ENCODE results near the gene SORCS2.

DNA sequence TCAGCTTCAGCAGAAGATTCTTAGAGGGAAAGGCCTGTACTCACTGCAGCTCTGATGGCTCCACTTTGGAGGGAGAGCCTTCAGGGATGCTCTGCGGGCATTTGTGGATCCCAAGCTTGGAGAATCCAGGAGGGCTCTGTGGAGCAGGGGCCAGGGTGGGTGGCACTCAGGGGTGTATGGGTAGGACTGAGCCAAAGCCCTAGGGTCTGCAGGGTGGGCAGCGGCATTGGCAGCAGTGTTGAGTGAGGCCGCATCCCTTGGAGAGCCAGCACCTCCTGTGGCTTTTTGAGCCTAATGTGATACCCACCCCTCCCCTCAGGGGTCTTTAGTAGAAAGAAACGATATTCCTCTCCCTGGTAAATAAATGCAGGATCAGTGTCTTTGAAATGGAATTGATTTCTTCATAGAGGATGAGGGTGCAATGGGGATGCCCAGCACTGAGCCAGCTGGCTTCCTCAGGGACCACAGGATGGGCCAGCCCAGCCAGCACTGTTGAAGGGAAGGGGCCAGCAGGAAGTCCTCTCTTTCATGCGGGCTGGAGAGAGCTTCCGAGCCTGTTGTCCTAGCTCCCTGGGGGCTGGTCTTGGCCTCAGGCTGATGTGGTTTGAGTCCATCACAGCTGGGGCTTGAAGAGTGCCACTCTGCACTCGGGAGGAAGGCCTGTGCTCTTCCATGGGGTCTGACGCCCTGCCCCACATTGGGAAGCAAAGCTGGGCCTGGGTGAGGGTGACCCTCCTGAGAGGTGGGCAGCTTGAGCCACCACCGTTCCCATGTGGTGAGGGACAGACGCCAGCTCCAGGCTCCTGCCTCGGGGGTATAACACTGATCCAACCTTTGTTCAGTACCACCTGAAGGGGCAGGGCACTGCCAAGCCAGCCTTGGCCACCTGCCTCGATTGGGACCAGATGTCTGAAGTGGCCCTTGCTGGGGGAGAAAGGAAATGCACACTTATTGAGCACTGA lies 192.9 kb downstream of the SORCS2 start:
- TF ChIP-seq EZH2 (IDR thresholded peaks at IDR 0.05; ENCODE audit: borderline replicate concordance, insufficient read depth, low read depth, low read length, poor library complexity, severe bottlenecking) = no peak
- TF ChIP-seq, protein P1, sequence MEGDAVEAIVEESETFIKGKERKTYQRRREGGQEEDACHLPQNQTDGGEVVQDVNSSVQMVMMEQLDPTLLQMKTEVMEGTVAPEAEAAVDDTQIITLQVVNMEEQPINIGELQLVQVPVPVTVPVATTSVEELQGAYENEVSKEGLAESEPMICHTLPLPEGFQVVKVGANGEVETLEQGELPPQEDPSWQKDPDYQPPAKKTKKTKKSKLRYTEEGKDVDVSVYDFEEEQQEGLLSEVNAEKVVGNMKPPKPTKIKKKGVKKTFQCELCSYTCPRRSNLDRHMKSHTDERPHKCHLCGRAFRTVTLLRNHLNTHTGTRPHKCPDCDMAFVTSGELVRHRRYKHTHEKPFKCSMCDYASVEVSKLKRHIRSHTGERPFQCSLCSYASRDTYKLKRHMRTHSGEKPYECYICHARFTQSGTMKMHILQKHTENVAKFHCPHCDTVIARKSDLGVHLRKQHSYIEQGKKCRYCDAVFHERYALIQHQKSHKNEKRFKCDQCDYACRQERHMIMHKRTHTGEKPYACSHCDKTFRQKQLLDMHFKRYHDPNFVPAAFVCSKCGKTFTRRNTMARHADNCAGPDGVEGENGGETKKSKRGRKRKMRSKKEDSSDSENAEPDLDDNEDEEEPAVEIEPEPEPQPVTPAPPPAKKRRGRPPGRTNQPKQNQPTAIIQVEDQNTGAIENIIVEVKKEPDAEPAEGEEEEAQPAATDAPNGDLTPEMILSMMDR (IDR thresholded peaks at IDR 0.05) = no peak
